ENCODE data around the gene FAM120B. TPM values are rescaled to one million over a fixed set of nuclear protein-coding genes. Genes with fewer than 3 reads are reported as not detected.

Gene FAM120B
- total and polyA plus RNA-seq, 2 experiments from 2014 or later = 17.1 to 29.1 TPM

GRCh38 chr6:170417881-170418280, 111.3 kb downstream of the FAM120B start:
- Histone ChIP-seq H3K27me3 (replicated peaks; ENCODE audit: insufficient read depth) (no peaks in the 10 kb centered on the region), H3K9me2 (ENCODE audit: insufficient read depth) (no peaks in the 10 kb centered on the region), H3K4me1 (ENCODE audit: insufficient read depth) (no peaks in the 10 kb centered on the region), H3K9me3 (ENCODE audit: low read depth) (no peaks in the 10 kb centered on the region), H3K36me3 (ENCODE audit: low read depth) (no peaks in the 10 kb centered on the region), H3K4me2 (ENCODE audit: unreplicated experiment) (no peak overlapping the region), H4K20me1 (ENCODE audit: insufficient read depth) (no peaks in the 10 kb centered on the region), H3K4me3 (no peak overlapping the region), H2AFZ (no peak overlapping the region), H3K27ac (no peak overlapping the region), H3K9ac (no peak overlapping the region), H3F3A (ENCODE audit: insufficient read depth) (no peaks in the 10 kb centered on the region), H3K79me2 (ENCODE audit: insufficient read depth) (no peaks in the 10 kb centered on the region)
- no peak for DNase-seq
- WGBS, 2 experiments (ENCODE audit: low coverage in 1 of 2, low lambda C conversion rate in 2 of 2, missing lambda C conversion rate in 2 of 2) = 90 to 96% methylated on average over 9 of the region's 9 CpGs
- TF ChIP-seq EZH2 (IDR thresholded peaks at IDR 0.05; ENCODE audit: insufficient read depth, poor library complexity, severe bottlenecking) (no peak), EZH2phosphoT487 (IDR thresholded peaks at IDR 0.05; ENCODE audit: insufficient read depth, low read depth) (no peak)
- in situ Hi-C loops (cut with MboI) = no loop called here

- no peak for DNase-seq
- no peaks in the 10 kb centered on the region for H3K79me2 ChIP-seq (ENCODE audit: insufficient read depth)
- no peaks in the 10 kb centered on the region for H3K4me1 ChIP-seq (ENCODE audit: insufficient read depth)
- H3K27ac ChIP-seq = no peak overlapping the region
- H4K20me1 ChIP-seq (ENCODE audit: insufficient read depth) = no peaks in the 10 kb centered on the region
- H3F3A ChIP-seq (ENCODE audit: insufficient read depth) = no peaks in the 10 kb centered on the region
- no peaks in the 10 kb centered on the region for H3K27me3 ChIP-seq (replicated peaks; ENCODE audit: insufficient read depth)
- H3K36me3 ChIP-seq (ENCODE audit: low read depth) = no peaks in the 10 kb centered on the region
- no peak for TF ChIP-seq EZH2 (IDR thresholded peaks at IDR 0.05; ENCODE audit: insufficient read depth, poor library complexity, severe bottlenecking)
- no peak for TF ChIP-seq EZH2phosphoT487 (IDR thresholded peaks at IDR 0.05; ENCODE audit: insufficient read depth, low read depth)
- 54 to 61% methylated on average over 7 of the region's 7 CpGs for WGBS, 2 experiments (ENCODE audit: low coverage in 1 of 2, low lambda C conversion rate in 2 of 2, missing lambda C conversion rate in 2 of 2)
- H3K9me3 ChIP-seq (ENCODE audit: low read depth) = no peaks in the 10 kb centered on the region
- in situ Hi-C loops (cut with MboI) = no loop called here
- no peaks in the 10 kb centered on the region for H3K9me2 ChIP-seq (ENCODE audit: insufficient read depth)
- H3K9ac ChIP-seq = no peak overlapping the region
- H3K4me3 ChIP-seq = no peak overlapping the region
- H3K4me2 ChIP-seq (ENCODE audit: unreplicated experiment) = no peak overlapping the region
- H2AFZ ChIP-seq = no peak overlapping the region
These were observed 113.7 kb downstream of the FAM120B start for GRCh38 chr6:170420283-170420682.

- in situ Hi-C loops (cut with MboI) = no loop called here
- Histone ChIP-seq H4K20me1 (ENCODE audit: insufficient read depth) (no peaks in the 10 kb centered on the region), H3K9me2 (ENCODE audit: insufficient read depth) (no peaks in the 10 kb centered on the region), H3K79me2 (ENCODE audit: insufficient read depth) (no peaks in the 10 kb centered on the region), H3K9me3 (ENCODE audit: low read depth) (no peaks in the 10 kb centered on the region), H3K27ac (no peak overlapping the region), H3K4me1 (ENCODE audit: insufficient read depth) (no peaks in the 10 kb centered on the region), H3K27me3 (replicated peaks; ENCODE audit: insufficient read depth) (no peaks in the 10 kb centered on the region), H3K36me3 (ENCODE audit: low read depth) (no peaks in the 10 kb centered on the region), H3F3A (ENCODE audit: insufficient read depth) (no peaks in the 10 kb centered on the region), H2AFZ (peak overlapping the region; percentile 71), H3K4me2 (ENCODE audit: unreplicated experiment) (no peak overlapping the region), H3K4me3 (peak overlapping the region; percentile 60), H3K9ac (no peak overlapping the region)
- peak; percentile 27 for DNase-seq
- TF ChIP-seq EZH2 (IDR thresholded peaks at IDR 0.05; ENCODE audit: insufficient read depth, poor library complexity, severe bottlenecking) = no peak
- no peak for TF ChIP-seq EZH2phosphoT487 (IDR thresholded peaks at IDR 0.05; ENCODE audit: insufficient read depth, low read depth)
- WGBS, 2 experiments (ENCODE audit: low coverage in 1 of 2, low lambda C conversion rate in 2 of 2, missing lambda C conversion rate in 2 of 2) = 54 to 71% methylated on average over 33 to 68 of the region's 70 CpGs
These were observed 114.5 kb downstream of the FAM120B start for GRCh38 chr6:170420791-170421776.

- Histone ChIP-seq H3K4me2 (ENCODE audit: unreplicated experiment) (no peak overlapping the region), H2AFZ (no peak overlapping the region), H3K36me3 (ENCODE audit: low read depth) (no peaks in the 10 kb centered on the region), H3K9me3 (ENCODE audit: low read depth) (no peaks in the 10 kb centered on the region), H3K4me1 (ENCODE audit: insufficient read depth) (no peaks in the 10 kb centered on the region), H3F3A (ENCODE audit: insufficient read depth) (no peaks in the 10 kb centered on the region), H3K79me2 (ENCODE audit: insufficient read depth) (no peaks in the 10 kb centered on the region), H3K27me3 (replicated peaks; ENCODE audit: insufficient read depth) (no peaks in the 10 kb centered on the region), H4K20me1 (ENCODE audit: insufficient read depth) (no peaks in the 10 kb centered on the region), H3K4me3 (no peak overlapping the region), H3K9me2 (ENCODE audit: insufficient read depth) (no peaks in the 10 kb centered on the region), H3K9ac (no peak overlapping the region), H3K27ac (no peak overlapping the region)
- no peak for TF ChIP-seq EZH2 (IDR thresholded peaks at IDR 0.05; ENCODE audit: insufficient read depth, poor library complexity, severe bottlenecking)
- TF ChIP-seq EZH2phosphoT487 (IDR thresholded peaks at IDR 0.05; ENCODE audit: insufficient read depth, low read depth) = no peak
- DNase-seq = no peak
- 66 to 74% methylated on average over 10 of the region's 10 CpGs for WGBS, 2 experiments (ENCODE audit: low coverage in 1 of 2, low lambda C conversion rate in 2 of 2, missing lambda C conversion rate in 2 of 2)
- in situ Hi-C loops (cut with MboI) = no loop called here
These were observed 115.4 kb downstream of the FAM120B start for GRCh38 chr6:170421921-170422320.
